Panc1 (cell line): ENCODE measurements around the gene TTC23L. TPM values are rescaled to one million over a fixed set of nuclear protein-coding genes. Genes with fewer than 3 reads are reported as not detected.

Source experiments
- ATAC-seq: fragments of 200-7000 bp; cut with Tn5 transposase; 2 replicates; pipeline ENCODE4 v1.9.1; 2020; ENCODE audit warnings: mild to moderate bottlenecking, moderate library complexity
- BruUV-seq: library from RNA; stranded (reverse); fragments of 400-500 nt; replicated peaks from 2 replicates; lab custom pipeline; 2021; lab: Mats Ljungman, UMichigan
- CTCF ChIA-PET: fragments of 300-600 bp; sonication (Branson Sonifier 250); formaldehyde crosslinking; loops from one replicate; lab custom pipeline; 2022; ENCODE audit warnings: antibody characterized with exemption; lab: Charles Lee
- POLR2A ChIA-PET: fragments of 300-600 bp; sonication (Branson Sonifier 250); formaldehyde crosslinking; loops from one replicate; lab custom pipeline; 2022; ENCODE audit warnings: antibody characterized with exemption; lab: Charles Lee
- DNase-seq: peaks from one replicate; pipeline ENCODE4 v3.0.0-alpha.2; 2010; ENCODE audit warnings: low read depth, low spot score
- H3K27ac ChIP-seq: 2 replicates; pipeline ENCODE4 v1.5.1; 2011; ENCODE audit warnings: mild to moderate bottlenecking, low read length, inconsistent platforms
- H3K27me3 ChIP-seq: fragments of 200-500 bp; sonication (Bioruptor generic); 2 replicates; pipeline ENCODE4 v1.6.0; 2014; ENCODE audit warnings: low read length, inconsistent platforms; ENCODE audit not compliant: control insufficient read depth, insufficient read depth
- H3K36me3 ChIP-seq: fragments of 200-500 bp; sonication (Bioruptor generic); 2 replicates; pipeline ENCODE4 v1.5.1; 2014; ENCODE audit warnings: inconsistent platforms, mild to moderate bottlenecking, low read length, moderate library complexity; ENCODE audit not compliant: control insufficient read depth, insufficient read depth
- H3K4me1 ChIP-seq: 2 replicates; pipeline ENCODE4 v1.5.1; 2011; ENCODE audit warnings: inconsistent platforms, mild to moderate bottlenecking, low read length, moderate library complexity; ENCODE audit not compliant: control insufficient read depth, insufficient read depth
- H3K4me3 ChIP-seq, 2 experiments: 2 replicates each; pipeline ENCODE4 v1.5.1; 2011 to 2012; ENCODE audit warnings: low read depth in 2 of 2, low read length in 2 of 2, mild to moderate bottlenecking in 2 of 2, inconsistent platforms in 1 of 2, moderate library complexity in 1 of 2
- H3K9me3 ChIP-seq: fragments of 200-500 bp; sonication (Bioruptor generic); 2 replicates; pipeline ENCODE4 v1.5.1; 2014; ENCODE audit warnings: low read depth, mild to moderate bottlenecking, inconsistent platforms, low read length, moderate library complexity; ENCODE audit not compliant: control insufficient read depth, insufficient read depth
- POLR2AphosphoS5 ChIP-seq: IDR thresholded peaks from 2 replicates; pipeline ENCODE4 v1.6.1; 2012; ENCODE audit warnings: mild to moderate bottlenecking, low read depth, low read length, moderate library complexity
- SIN3A ChIP-seq: IDR thresholded peaks from 2 replicates; pipeline ENCODE4 v1.6.1; 2012; ENCODE audit warnings: low read depth, mild to moderate bottlenecking, low read length, moderate library complexity, borderline replicate concordance; ENCODE audit not compliant: insufficient read depth
- TCF7L2 ChIP-seq: IDR thresholded peaks from 2 replicates; pipeline ENCODE4 v1.6.1; 2011; ENCODE audit warnings: mild to moderate bottlenecking, low read depth, low read length, inconsistent platforms
- in situ Hi-C: cut with HindIII; loops from 2 replicates; pipeline ENCODE4 v1.10.0; 2016; ENCODE audit warnings: low sequenced_read_pairs, low pct_unique_long_range_greater_than_20kb
- intact Hi-C: fragments of 100-400 bp; cut with micrococcal nuclease; formaldehyde crosslinking; loops from one replicate; pipeline ENCODE4 v1.10.0; 2022; ENCODE audit not compliant: unreplicated experiment
- total RNA-seq: library from RNA; stranded (reverse); gene quantifications from one replicate; pipeline ENCODE4 v1.2.1, GENCODE V29; 2021; ENCODE audit not compliant: unreplicated experiment
- TF ChIP-seq, protein P1 (sequence below), 2 experiments: IDR thresholded peaks; 2 replicates each; pipeline ENCODE4 v1.6.1; 2011 to 2012; ENCODE audit warnings: low read depth in 2 of 2, control low read depth in 1 of 2, low read length in 1 of 2, mild to moderate bottlenecking in 1 of 2, moderate library complexity in 1 of 2; ENCODE audit not compliant: insufficient read depth in 1 of 2
- TF ChIP-seq, protein P2 (sequence below): fragments of 450-650 bp; IDR thresholded peaks from 2 replicates; pipeline ENCODE4 v1.5.1; 2017; ENCODE audit warnings: mild to moderate bottlenecking

The TTC23L gene
- total RNA-seq, 1 experiment from 2014 or later, result not detected

- no peaks in the 10 kb centered on the region for H3K9me3 ChIP-seq
- H3K27me3 ChIP-seq, result no peaks in the 10 kb centered on the region
- in situ Hi-C loops (no loop called here), intact Hi-C loops (no loop called here)
- no peaks in the 10 kb centered on the region for H3K36me3 ChIP-seq
- ChIA-PET POLR2A (interaction anchor here (1.1 kb wide), 1 partner anchor 65 kb away, joined by 6 read pairs; the partner anchor contains the start of gene TTC23L), CTCF (interaction anchor here (0.9 kb wide), 1 partner anchor 417 kb away, joined by 4 read pairs; no protein-coding TSS in a partner anchor)
- H3K4me3 ChIP-seq, result no peak overlapping the region
- H3K27ac ChIP-seq, result no peak overlapping the region
- DNase-seq (no peak), ATAC-seq (no peak)
- BruUV-seq, result TSS peak; percentile 10
- no peaks in the 10 kb centered on the region for H3K4me1 ChIP-seq
- TF ChIP-seq, protein P1, sequence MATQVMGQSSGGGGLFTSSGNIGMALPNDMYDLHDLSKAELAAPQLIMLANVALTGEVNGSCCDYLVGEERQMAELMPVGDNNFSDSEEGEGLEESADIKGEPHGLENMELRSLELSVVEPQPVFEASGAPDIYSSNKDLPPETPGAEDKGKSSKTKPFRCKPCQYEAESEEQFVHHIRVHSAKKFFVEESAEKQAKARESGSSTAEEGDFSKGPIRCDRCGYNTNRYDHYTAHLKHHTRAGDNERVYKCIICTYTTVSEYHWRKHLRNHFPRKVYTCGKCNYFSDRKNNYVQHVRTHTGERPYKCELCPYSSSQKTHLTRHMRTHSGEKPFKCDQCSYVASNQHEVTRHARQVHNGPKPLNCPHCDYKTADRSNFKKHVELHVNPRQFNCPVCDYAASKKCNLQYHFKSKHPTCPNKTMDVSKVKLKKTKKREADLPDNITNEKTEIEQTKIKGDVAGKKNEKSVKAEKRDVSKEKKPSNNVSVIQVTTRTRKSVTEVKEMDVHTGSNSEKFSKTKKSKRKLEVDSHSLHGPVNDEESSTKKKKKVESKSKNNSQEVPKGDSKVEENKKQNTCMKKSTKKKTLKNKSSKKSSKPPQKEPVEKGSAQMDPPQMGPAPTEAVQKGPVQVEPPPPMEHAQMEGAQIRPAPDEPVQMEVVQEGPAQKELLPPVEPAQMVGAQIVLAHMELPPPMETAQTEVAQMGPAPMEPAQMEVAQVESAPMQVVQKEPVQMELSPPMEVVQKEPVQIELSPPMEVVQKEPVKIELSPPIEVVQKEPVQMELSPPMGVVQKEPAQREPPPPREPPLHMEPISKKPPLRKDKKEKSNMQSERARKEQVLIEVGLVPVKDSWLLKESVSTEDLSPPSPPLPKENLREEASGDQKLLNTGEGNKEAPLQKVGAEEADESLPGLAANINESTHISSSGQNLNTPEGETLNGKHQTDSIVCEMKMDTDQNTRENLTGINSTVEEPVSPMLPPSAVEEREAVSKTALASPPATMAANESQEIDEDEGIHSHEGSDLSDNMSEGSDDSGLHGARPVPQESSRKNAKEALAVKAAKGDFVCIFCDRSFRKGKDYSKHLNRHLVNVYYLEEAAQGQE (IDR thresholded peaks at IDR 0.05; ENCODE audit: insufficient read depth in 1 of 2, low read depth in 2 of 2, low read length in 1 of 2), result no peak
- no peak for TF ChIP-seq SIN3A
Observed at GRCh38 chr5:34903260-34903659, 64.3 kb downstream of the TTC23L start.

GRCh38 chr5:34905564-34905963 lies 66.6 kb downstream of the TTC23L start:
- in situ Hi-C loops, result no loop called here
- POLR2A ChIA-PET, result no interaction called here
- ATAC-seq, result no peak

More at GRCh38 chr5:34905564-34905963, 66.6 kb downstream of the TTC23L start:
- BruUV-seq, result no TSS peak
- Histone ChIP-seq H3K27me3 (no peaks in the 10 kb centered on the region), H3K27ac (no peak overlapping the region), H3K4me1 (no peaks in the 10 kb centered on the region), H3K4me3 (no peak overlapping the region), H3K36me3 (peaks cover 6% of the 10 kb centered on the region; the same call in 1 of the 2 replicates), H3K9me3 (no peaks in the 10 kb centered on the region)
- intact Hi-C loops, result no loop called here
- CTCF ChIA-PET, result no interaction called here
- no peak for TF ChIP-seq POLR2AphosphoS5
- TF ChIP-seq, protein P2, sequence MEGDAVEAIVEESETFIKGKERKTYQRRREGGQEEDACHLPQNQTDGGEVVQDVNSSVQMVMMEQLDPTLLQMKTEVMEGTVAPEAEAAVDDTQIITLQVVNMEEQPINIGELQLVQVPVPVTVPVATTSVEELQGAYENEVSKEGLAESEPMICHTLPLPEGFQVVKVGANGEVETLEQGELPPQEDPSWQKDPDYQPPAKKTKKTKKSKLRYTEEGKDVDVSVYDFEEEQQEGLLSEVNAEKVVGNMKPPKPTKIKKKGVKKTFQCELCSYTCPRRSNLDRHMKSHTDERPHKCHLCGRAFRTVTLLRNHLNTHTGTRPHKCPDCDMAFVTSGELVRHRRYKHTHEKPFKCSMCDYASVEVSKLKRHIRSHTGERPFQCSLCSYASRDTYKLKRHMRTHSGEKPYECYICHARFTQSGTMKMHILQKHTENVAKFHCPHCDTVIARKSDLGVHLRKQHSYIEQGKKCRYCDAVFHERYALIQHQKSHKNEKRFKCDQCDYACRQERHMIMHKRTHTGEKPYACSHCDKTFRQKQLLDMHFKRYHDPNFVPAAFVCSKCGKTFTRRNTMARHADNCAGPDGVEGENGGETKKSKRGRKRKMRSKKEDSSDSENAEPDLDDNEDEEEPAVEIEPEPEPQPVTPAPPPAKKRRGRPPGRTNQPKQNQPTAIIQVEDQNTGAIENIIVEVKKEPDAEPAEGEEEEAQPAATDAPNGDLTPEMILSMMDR, result peak; percentile 67; the same call in 1 of the 2 replicates
- TF ChIP-seq SIN3A, result no peak
- TF ChIP-seq, protein P1 (IDR thresholded peaks at IDR 0.05; ENCODE audit: insufficient read depth in 1 of 2, low read depth in 2 of 2, low read length in 1 of 2), result no peak
- TF ChIP-seq TCF7L2, result no peak
- DNase-seq, result no peak
